Neuron (in vitro differentiated cells): ENCODE data around the gene EBPL.

Experiments used
- H2AFZ ChIP-seq: one replicate; pipeline ENCODE4 v1.6.1; 2013; ENCODE audit warnings: low read depth, mild to moderate bottlenecking, inconsistent platforms, low read length, moderate library complexity
- H3K27me3 ChIP-seq: one replicate; pipeline ENCODE4 v1.6.1; 2013; ENCODE audit warnings: low read length; ENCODE audit not compliant: insufficient read depth
- H3K36me3 ChIP-seq: one replicate; pipeline ENCODE4 v1.6.1; 2013; ENCODE audit warnings: low read length; ENCODE audit not compliant: insufficient read depth
- H3K4me1 ChIP-seq: one replicate; pipeline ENCODE4 v1.6.1; 2013; ENCODE audit warnings: low read length; ENCODE audit not compliant: insufficient read depth
- H3K4me3 ChIP-seq: 2 replicates; pipeline ENCODE4 v1.5.1; 2013; ENCODE audit warnings: mild to moderate bottlenecking, low read length, moderate library complexity
- H3K9me3 ChIP-seq: one replicate; pipeline ENCODE4 v1.6.1; 2013; ENCODE audit warnings: low read length

EBPL gene

DNA sequence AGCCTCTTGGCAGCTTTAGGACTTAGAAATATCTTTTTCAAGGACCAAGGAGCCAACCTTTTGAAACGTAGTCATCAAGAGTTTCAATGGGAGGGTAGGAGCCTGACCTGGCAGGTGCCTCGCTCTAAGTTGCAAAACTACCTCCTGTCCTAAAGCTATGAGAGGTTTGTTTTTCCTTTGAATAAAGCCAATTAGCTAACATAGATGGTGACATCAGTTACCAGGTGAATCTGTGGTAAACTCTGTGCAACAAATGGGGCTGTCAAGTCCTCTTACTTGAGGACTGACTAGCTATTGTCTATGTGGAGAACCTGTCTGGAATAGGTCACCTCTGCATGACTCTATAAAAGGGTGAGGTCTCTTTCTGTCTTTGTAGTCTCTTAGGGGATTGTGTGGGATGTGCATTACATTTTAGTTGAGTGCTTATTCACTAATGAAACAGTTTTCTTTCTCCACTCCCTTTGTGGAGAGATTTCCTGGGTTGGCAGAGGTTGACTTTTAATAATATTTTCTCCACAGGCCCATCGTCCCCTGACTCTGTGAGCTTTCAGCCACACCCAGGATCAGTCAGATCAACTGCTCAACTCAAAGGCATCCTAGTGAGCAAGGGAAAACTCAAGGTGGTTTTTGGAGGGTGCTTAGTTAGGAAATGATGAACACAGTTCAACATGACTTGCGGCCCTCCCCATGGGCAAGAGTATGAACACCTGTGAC is 53.1 kb downstream of the EBPL start:
- Histone ChIP-seq H3K36me3 (no peaks in the 10 kb centered on the region), H3K4me3 (no peak overlapping the region), H2AFZ (no peak overlapping the region), H3K4me1 (no peaks in the 10 kb centered on the region), H3K9me3 (no peaks in the 10 kb centered on the region), H3K27me3 (no peaks in the 10 kb centered on the region)

GRCh38 chr13:49636705-49637104 is 54.6 kb downstream of the EBPL start:
- H2AFZ ChIP-seq, result no peak overlapping the region
- no peaks in the 10 kb centered on the region for H3K36me3 ChIP-seq
- no peaks in the 10 kb centered on the region for H3K27me3 ChIP-seq
- H3K4me1 ChIP-seq, result no peaks in the 10 kb centered on the region
- H3K4me3 ChIP-seq, result no peak overlapping the region
- no peaks in the 10 kb centered on the region for H3K9me3 ChIP-seq

- Histone ChIP-seq H2AFZ (no peak overlapping the region), H3K36me3 (no peaks in the 10 kb centered on the region), H3K27me3 (no peaks in the 10 kb centered on the region), H3K9me3 (no peaks in the 10 kb centered on the region), H3K4me1 (no peaks in the 10 kb centered on the region), H3K4me3 (no peak overlapping the region)
Measured at GRCh38 chr13:49635599-49636433, 55.5 kb downstream of the EBPL start.

- Histone ChIP-seq H2AFZ (no peak overlapping the region), H3K4me1 (no peaks in the 10 kb centered on the region), H3K27me3 (no peaks in the 10 kb centered on the region), H3K9me3 (no peaks in the 10 kb centered on the region), H3K36me3 (no peaks in the 10 kb centered on the region), H3K4me3 (no peak overlapping the region)
Measured at GRCh38 chr13:49633710-49634109, 57.6 kb downstream of the EBPL start.

GRCh38 chr13:49632156-49632555 is 59.1 kb downstream of the EBPL start:
- Histone ChIP-seq H3K36me3 (no peaks in the 10 kb centered on the region), H3K4me3 (no peak overlapping the region), H2AFZ (no peak overlapping the region), H3K27me3 (no peaks in the 10 kb centered on the region), H3K9me3 (no peaks in the 10 kb centered on the region), H3K4me1 (no peaks in the 10 kb centered on the region)

DNA sequence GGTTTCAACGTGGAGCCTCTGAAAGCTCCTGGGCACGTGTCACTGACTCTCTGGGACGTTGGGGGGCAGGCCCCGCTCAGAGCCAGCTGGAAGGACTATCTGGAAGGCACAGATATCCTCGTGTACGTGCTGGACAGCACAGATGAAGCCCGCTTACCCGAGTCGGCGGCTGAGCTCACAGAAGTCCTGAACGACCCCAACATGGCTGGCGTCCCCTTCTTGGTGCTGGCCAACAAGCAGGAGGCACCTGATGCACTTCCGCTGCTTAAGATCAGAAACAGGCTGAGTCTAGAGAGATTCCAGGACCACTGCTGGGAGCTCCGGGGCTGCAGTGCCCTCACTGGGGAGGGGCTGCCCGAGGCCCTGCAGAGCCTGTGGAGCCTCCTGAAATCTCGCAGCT is 60.7 kb downstream of the EBPL start:
- H3K36me3 ChIP-seq, result no peaks in the 10 kb centered on the region
- H3K4me3 ChIP-seq, result no peak overlapping the region
- H3K9me3 ChIP-seq, result no peaks in the 10 kb centered on the region
- no peaks in the 10 kb centered on the region for H3K27me3 ChIP-seq
- no peak overlapping the region for H2AFZ ChIP-seq
- H3K4me1 ChIP-seq, result no peaks in the 10 kb centered on the region

DNA sequence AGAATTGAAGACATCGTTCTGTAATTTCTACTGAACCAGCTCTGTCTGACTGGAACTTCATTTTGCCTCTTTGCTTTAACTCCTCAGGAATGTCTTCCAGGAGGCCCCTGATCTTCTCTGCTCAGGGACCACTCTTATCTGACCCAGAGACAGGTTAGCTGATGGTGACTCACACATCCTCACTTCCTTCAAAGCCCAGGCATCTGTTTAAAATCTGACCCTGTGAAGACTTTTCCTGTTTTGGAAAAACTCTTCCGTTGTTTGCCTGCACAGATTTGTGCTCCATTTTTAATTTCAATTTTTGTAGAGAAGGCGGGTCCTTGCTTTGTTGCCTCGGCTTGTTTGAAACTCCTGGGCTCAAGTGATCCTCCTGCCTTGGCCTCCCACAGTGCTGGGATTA is 61.3 kb downstream of the EBPL start:
- peaks cover 4% of the 10 kb centered on the region for H3K4me1 ChIP-seq
- no peaks in the 10 kb centered on the region for H3K9me3 ChIP-seq
- H2AFZ ChIP-seq, result no peak overlapping the region
- no peaks in the 10 kb centered on the region for H3K27me3 ChIP-seq
- H3K4me3 ChIP-seq, result no peak overlapping the region
- H3K36me3 ChIP-seq, result no peaks in the 10 kb centered on the region

GRCh38 chr13:49629196-49629938 is 61.9 kb downstream of the EBPL start:
- Histone ChIP-seq H3K36me3 (no peaks in the 10 kb centered on the region), H3K27me3 (no peaks in the 10 kb centered on the region), H3K4me1 (peaks cover 4% of the 10 kb centered on the region), H3K4me3 (no peak overlapping the region), H3K9me3 (no peaks in the 10 kb centered on the region), H2AFZ (no peak overlapping the region)

GRCh38 chr13:49627831-49628652 is 63.2 kb downstream of the EBPL start, which contains the start of gene ARL11:
Gene ARL11 (plus strand): TSS chr13:49628507. CDS start chr13:49630448, 1,941 bp downstream.
- H3K9me3 ChIP-seq, result no peaks in the 10 kb centered on the region
- H3K4me1 ChIP-seq, result peaks cover 4% of the 10 kb centered on the region
- H2AFZ ChIP-seq, result no peak within 1 kb of the TSS
- H3K4me3 ChIP-seq, result no peak within 1 kb of the TSS
- no peaks in the 10 kb centered on the region for H3K36me3 ChIP-seq
- no peaks in the 10 kb centered on the region for H3K27me3 ChIP-seq

DNA sequence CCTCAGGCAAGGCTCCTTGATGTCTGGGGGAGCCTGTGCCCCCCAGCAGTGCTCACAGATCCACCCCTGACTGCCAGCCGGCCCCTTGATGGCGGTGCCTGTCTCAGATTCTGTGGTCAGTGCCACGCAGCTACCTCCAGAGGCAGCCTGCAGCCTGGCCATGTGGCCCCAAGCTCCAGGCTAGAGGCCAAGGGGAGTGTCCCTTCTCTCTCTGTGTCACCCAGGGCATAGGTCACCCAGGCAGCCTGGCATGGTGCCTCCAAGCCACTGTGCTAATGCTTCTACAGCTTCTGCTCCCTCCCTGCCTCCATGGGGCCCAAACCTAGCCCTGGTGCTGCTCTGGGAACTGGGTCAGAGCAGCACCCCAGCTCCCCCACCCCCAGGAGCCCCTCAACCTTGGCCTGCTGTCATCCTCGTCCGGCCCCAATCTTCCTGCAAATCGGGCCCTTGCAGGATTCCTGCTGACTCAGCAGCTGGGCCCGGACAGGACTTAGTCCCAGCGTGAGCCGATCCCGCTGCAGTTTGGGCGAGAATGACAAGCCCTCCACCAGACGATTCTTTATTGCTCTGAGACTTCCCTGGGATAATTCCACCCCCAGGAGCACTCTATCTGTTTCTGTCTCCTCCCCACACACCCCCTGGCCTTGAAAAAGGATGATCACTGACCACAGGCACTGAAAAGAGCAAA is 65.8 kb downstream of the EBPL start:
- Histone ChIP-seq H3K4me1 (peaks cover 4% of the 10 kb centered on the region), H3K36me3 (no peaks in the 10 kb centered on the region), H3K27me3 (no peaks in the 10 kb centered on the region), H3K4me3 (no peak overlapping the region), H2AFZ (no peak overlapping the region), H3K9me3 (no peaks in the 10 kb centered on the region)

GRCh38 chr13:49624229-49624628 is 67.1 kb downstream of the EBPL start:
- no peaks in the 10 kb centered on the region for H3K36me3 ChIP-seq

More at GRCh38 chr13:49624229-49624628, 67.1 kb downstream of the EBPL start:
- H2AFZ ChIP-seq, result no peak overlapping the region
- H3K4me1 ChIP-seq, result peaks cover 4% of the 10 kb centered on the region
- H3K4me3 ChIP-seq, result no peak overlapping the region
- no peaks in the 10 kb centered on the region for H3K27me3 ChIP-seq
- H3K9me3 ChIP-seq, result no peaks in the 10 kb centered on the region
